HCT116 (cell line): ENCODE data around the gene SBNO2. TPM values are rescaled to one million over a fixed set of nuclear protein-coding genes. Genes with fewer than 3 reads are reported as not detected.

Experiments
- ATAC-seq: fragments of 200-7000 bp; cut with Tn5 transposase; 2 replicates; pipeline ENCODE4 v1.9.1; 2020; ENCODE audit warnings: mild to moderate bottlenecking, moderate library complexity
- BruUV-seq: library from RNA; stranded (reverse); fragments of 400-500 nt; replicated peaks from 2 replicates; lab custom pipeline; 2021; lab: Mats Ljungman, UMichigan
- CTCF ChIA-PET: fragments of 300-600 bp; sonication (Branson Sonifier 250); formaldehyde crosslinking; loops from one replicate; lab custom pipeline; 2021; ENCODE audit warnings: antibody characterized with exemption; lab: Charles Lee
- POLR2A ChIA-PET: fragments of 300-600, 350-600 bp; sonication (Branson Sonifier 250); formaldehyde crosslinking; loops from one replicate; lab custom pipeline; 2021; ENCODE audit warnings: antibody characterized with exemption; lab: Charles Lee
- RAD21 ChIA-PET, 2 experiments: fragments of 300-600 bp; sonication (Branson Sonifier 250); formaldehyde crosslinking; loops; one replicate each; lab custom pipeline; 2023; ENCODE audit warnings: low total read pairs in 2 of 2; ENCODE audit not compliant: uncharacterized antibody in 2 of 2, unreplicated experiment in 2 of 2, low non-redundant PET in 1 of 2; lab: Charles Lee
- DNase-seq: peaks from one replicate; pipeline ENCODE4 v3.0.0-alpha.2; 2010; ENCODE audit warnings: low read depth, low spot score
- H2AFZ ChIP-seq: fragments of 200-600 bp; shearing (Covaris generic), sonication (generic); 2 replicates; pipeline ENCODE4 v1.6.1; 2017; ENCODE audit warnings: low read depth, mixed run types, mixed read lengths, antibody characterized with exemption, low read length; ENCODE audit not compliant: poor library complexity, severe bottlenecking
- H3K27ac ChIP-seq: 2 replicates; pipeline ENCODE4 v1.5.1; 2012; ENCODE audit warnings: low read depth, low read length
- H3K27me3 ChIP-seq: fragments of 200-600 bp; sonication (generic); 2 replicates; pipeline ENCODE4 v1.6.1; 2016; ENCODE audit warnings: mixed run types, low read length, mixed read lengths; ENCODE audit not compliant: insufficient read depth
- H3K36me3 ChIP-seq, 2 experiments: fragments of 200-500 bp in 1 of 2; fragments of 200-600 bp in 1 of 2; sonication (Bioruptor generic) in 1 of 2; sonication (generic) in 1 of 2; 2 replicates each; pipeline versions ENCODE4 v1.5.1 to v1.6.1; 2014 to 2016; ENCODE audit warnings: low read length in 2 of 2, inconsistent platforms in 1 of 2, mixed read lengths in 1 of 2, mixed run types in 1 of 2; ENCODE audit not compliant: insufficient read depth in 2 of 2, control insufficient read depth in 1 of 2
- H3K4me1 ChIP-seq, 2 experiments: fragments of 200-600 bp in 1 of 2; sonication (generic) in 1 of 2; 2 replicates each; pipeline versions ENCODE4 v1.5.1 to v1.6.1; 2012 to 2017; ENCODE audit warnings: low read length in 2 of 2, inconsistent platforms in 1 of 2, mild to moderate bottlenecking in 1 of 2, mixed read lengths in 1 of 2, mixed run types in 1 of 2, moderate library complexity in 1 of 2; ENCODE audit not compliant: insufficient read depth in 2 of 2, control insufficient read depth in 1 of 2
- H3K4me2 ChIP-seq: fragments of 200-600 bp; sonication (generic); 2 replicates; pipeline ENCODE4 v1.6.1; 2017; ENCODE audit warnings: mixed run types, low read length, mixed read lengths
- H3K4me3 ChIP-seq, 2 experiments: fragments of 200-600 bp in 1 of 2; sonication (generic) in 1 of 2; replicated peaks in 1 of 2; 2 replicates each; pipeline ENCODE4 v1.5.1; 2011 to 2016; ENCODE audit warnings: low read length in 2 of 2, control low read depth in 1 of 2, low read depth in 1 of 2, mild to moderate bottlenecking in 1 of 2, mixed read lengths in 1 of 2, mixed run types in 1 of 2
- H3K79me2 ChIP-seq: fragments of 200-600 bp; sonication (generic); 2 replicates; pipeline ENCODE4 v1.6.1; 2017; ENCODE audit warnings: mild to moderate bottlenecking, mixed run types, low read length, moderate library complexity, mixed read lengths; ENCODE audit not compliant: insufficient read depth
- H3K9ac ChIP-seq: fragments of 200-600 bp; sonication (generic); 2 replicates; pipeline ENCODE4 v1.6.1; 2016; ENCODE audit warnings: low read length, mixed read lengths
- H3K9me2 ChIP-seq: fragments of 200-600 bp; sonication (generic), shearing (Covaris generic); 2 replicates; pipeline ENCODE4 v1.6.1; 2017; ENCODE audit warnings: mixed run types, mild to moderate bottlenecking, moderate library complexity; ENCODE audit not compliant: insufficient read depth
- H3K9me3 ChIP-seq, 2 experiments: fragments of 200-500 bp in 1 of 2; fragments of 200-600 bp in 1 of 2; sonication (Bioruptor generic) in 1 of 2; sonication (generic) in 1 of 2; 2 replicates each; pipeline ENCODE4 v1.6.1; 2014 to 2017; ENCODE audit warnings: low read length in 2 of 2, mixed read lengths in 2 of 2, inconsistent platforms in 1 of 2, low read depth in 1 of 2, mild to moderate bottlenecking in 1 of 2, mixed run types in 1 of 2, moderate library complexity in 1 of 2; ENCODE audit not compliant: control insufficient read depth in 1 of 2, insufficient read depth in 1 of 2
- H4K20me1 ChIP-seq: fragments of 200-600 bp; sonication (generic), shearing (Covaris generic); 2 replicates; pipeline ENCODE4 v1.6.1; 2017; ENCODE audit warnings: mixed run types, mild to moderate bottlenecking, moderate library complexity; ENCODE audit not compliant: insufficient read depth
- CTCF ChIP-seq, 3 experiments: fragments of 200-600 bp in 1 of 3; sonication (generic) in 1 of 3; IDR thresholded peaks in 2 of 3; conservative IDR thresholded peaks in 1 of 3; 2 replicates each; pipeline ENCODE4 v1.5.1; 2012 to 2017; ENCODE audit warnings: low read depth in 2 of 3, low read length in 2 of 3, antibody characterized with exemption in 1 of 3, borderline replicate concordance in 1 of 3, control low read depth in 1 of 3, mild to moderate bottlenecking in 1 of 3, mixed read lengths in 1 of 3, mixed run types in 1 of 3, moderate library complexity in 1 of 3; ENCODE audit not compliant: insufficient read depth in 1 of 3
- EGR1 ChIP-seq: IDR thresholded peaks from 2 replicates; pipeline ENCODE4 v1.6.1; 2012; ENCODE audit warnings: low read depth
- ELF1 ChIP-seq: IDR thresholded peaks from 2 replicates; pipeline ENCODE4 v1.6.1; 2012; ENCODE audit warnings: low read depth, borderline replicate concordance
- JUND ChIP-seq: IDR thresholded peaks from 2 replicates; pipeline ENCODE4 v1.6.1; 2012
- POLR2AphosphoS5 ChIP-seq: IDR thresholded peaks from 2 replicates; pipeline ENCODE4 v1.6.1; 2011; ENCODE audit warnings: mild to moderate bottlenecking, low read depth, low read length, moderate library complexity
- SRF ChIP-seq: IDR thresholded peaks from 2 replicates; pipeline ENCODE4 v1.6.1; 2012; ENCODE audit warnings: low read depth
- ZNF274 ChIP-seq: fragments of 200-500 bp; sonication (Bioruptor generic); IDR thresholded peaks from 2 replicates; pipeline ENCODE4 v1.6.1; 2014; ENCODE audit warnings: mild to moderate bottlenecking, low read depth, low read length, inconsistent platforms
- intact Hi-C: fragments of 100-400 bp; cut with micrococcal nuclease; formaldehyde crosslinking; loops from 2 replicates; pipeline ENCODE4 v1.10.0; 2022
- total RNA-seq: library from RNA; stranded (reverse); gene quantifications from one replicate; pipeline ENCODE4 v1.2.1, GENCODE V29; 2021; ENCODE audit not compliant: unreplicated experiment

SBNO2 gene
- total RNA-seq, 1 experiment from 2014 or later, result 66.4 TPM

GRCh38 chr19:1063909-1064660 is 110.0 kb downstream of the SBNO2 start:
- peak overlapping the region; percentile 92 for H3K9ac ChIP-seq
- no peaks in the 10 kb centered on the region for H3K9me3 ChIP-seq
- no peak for DNase-seq
- peak; percentile 41 for ATAC-seq
- ChIA-PET RAD21 (interaction anchor here in 1 of 2 experiments (1.0 kb wide), 1 partner anchor 37 kb away, joined by 3 read pairs; the partner anchor contains the start of gene CNN2), POLR2A (interaction anchor here (0.7 to 2.4 kb wide), 8 partner anchors 8 to 49 kb away, joined by 3 to 8 read pairs (median 4); partner anchors contain the start of gene ABCA7), CTCF (interaction anchor here (0.6 to 2.5 kb wide), 12 partner anchors 12 to 202 kb away, joined by 3 to 20 read pairs (median 4); partner anchors contain the start of genes ABCA7, ATP5F1D and GPX4)
- H3K36me3 ChIP-seq, result 0 out of 4 replicates have a peak, but pooled peaks cover 0 to 3% of the 10 kb centered on the region in 2 experiments
- no peaks in the 10 kb centered on the region for H4K20me1 ChIP-seq
- peak overlapping the region; percentile 64 to 78 for H3K4me3 ChIP-seq
- no peaks in the 10 kb centered on the region for H3K9me2 ChIP-seq
- intact Hi-C loops, result loop anchor here (5.0 kb wide), 1 partner anchor 38 kb away; the partner anchor contains the start of gene GPX4
- no peaks in the 10 kb centered on the region for H3K27me3 ChIP-seq
- TF ChIP-seq SRF (no peak), JUND (no peak), EGR1 (peak; percentile 50; the same call in 1 of the 2 replicates), ZNF274 (no peak)
- peak overlapping the region; percentile 100 for H3K27ac ChIP-seq
- BruUV-seq, result no TSS peak
- H3K4me2 ChIP-seq, result peak overlapping the region; percentile 94
- H3K4me1 ChIP-seq, result peaks cover 30 to 66% of the 10 kb centered on the region in 2 experiments
- peaks cover 26% of the 10 kb centered on the region; the same call in 1 of the 2 replicates for H3K79me2 ChIP-seq
- no peak overlapping the region for H2AFZ ChIP-seq

GRCh38 chr19:1063030-1063908 is 110.8 kb downstream of the SBNO2 start:
- POLR2A ChIA-PET, result interaction anchor here (1.1 to 1.4 kb wide), 3 partner anchors 8 to 41 kb away, joined by 3 to 4 read pairs (median 3); partner anchors contain the start of gene GPX4
- intact Hi-C loops, result loop anchor here (5.0 kb wide), 1 partner anchor 39 kb away; the partner anchor contains the start of gene GPX4
- 0 out of 2 replicates have a peak, but pooled peaks have one; percentile 4 for ATAC-seq
- no peaks in the 10 kb centered on the region for H3K9me2 ChIP-seq
- CTCF ChIA-PET, result interaction anchor here (0.7 to 1.3 kb wide), 2 partner anchors 41 to 104 kb away, joined by 3 to 6 read pairs; partner anchors contain the start of gene GPX4
- no peaks in the 10 kb centered on the region for H3K27me3 ChIP-seq
- peaks cover 30 to 58% of the 10 kb centered on the region in 2 experiments for H3K4me1 ChIP-seq
- RAD21 ChIA-PET, result no interaction called here
- peak overlapping the region; percentile 100 for H3K27ac ChIP-seq
- no peak overlapping the region for H3K4me3 ChIP-seq
- peak overlapping the region; percentile 94 for H3K4me2 ChIP-seq
- H2AFZ ChIP-seq, result no peak overlapping the region
- no TSS peak for BruUV-seq
- peak; percentile 78 for DNase-seq
- H4K20me1 ChIP-seq, result no peaks in the 10 kb centered on the region
- H3K9ac ChIP-seq, result peak overlapping the region; percentile 92
- no peaks in the 10 kb centered on the region for H3K36me3 ChIP-seq
- peaks cover 19% of the 10 kb centered on the region; the same call in 1 of the 2 replicates for H3K79me2 ChIP-seq
- no peaks in the 10 kb centered on the region for H3K9me3 ChIP-seq
- TF ChIP-seq CTCF (IDR thresholded peaks at IDR 0.05 in 2 of 3, conservative IDR thresholded peaks at IDR 0.05 in 1 of 3; ENCODE audit: borderline replicate concordance in 1 of 3, insufficient read depth in 1 of 3, low read depth in 2 of 3, low read length in 2 of 3) (no peak), POLR2AphosphoS5 (peak; percentile 35; the same call in 1 of the 2 replicates), ELF1 (no peak), SRF (no peak)
